GM12872 (cell line): ENCODE data around the gene ERN1.

Experiments
- TF ChIP-seq, protein P1 (sequence below): IDR thresholded peaks from 3 replicates; pipeline ENCODE4 v1.5.1; 2011; ENCODE audit warnings: low read depth, mild to moderate bottlenecking, low read length, moderate library complexity; ENCODE audit not compliant: insufficient read depth

Gene ERN1

DNA sequence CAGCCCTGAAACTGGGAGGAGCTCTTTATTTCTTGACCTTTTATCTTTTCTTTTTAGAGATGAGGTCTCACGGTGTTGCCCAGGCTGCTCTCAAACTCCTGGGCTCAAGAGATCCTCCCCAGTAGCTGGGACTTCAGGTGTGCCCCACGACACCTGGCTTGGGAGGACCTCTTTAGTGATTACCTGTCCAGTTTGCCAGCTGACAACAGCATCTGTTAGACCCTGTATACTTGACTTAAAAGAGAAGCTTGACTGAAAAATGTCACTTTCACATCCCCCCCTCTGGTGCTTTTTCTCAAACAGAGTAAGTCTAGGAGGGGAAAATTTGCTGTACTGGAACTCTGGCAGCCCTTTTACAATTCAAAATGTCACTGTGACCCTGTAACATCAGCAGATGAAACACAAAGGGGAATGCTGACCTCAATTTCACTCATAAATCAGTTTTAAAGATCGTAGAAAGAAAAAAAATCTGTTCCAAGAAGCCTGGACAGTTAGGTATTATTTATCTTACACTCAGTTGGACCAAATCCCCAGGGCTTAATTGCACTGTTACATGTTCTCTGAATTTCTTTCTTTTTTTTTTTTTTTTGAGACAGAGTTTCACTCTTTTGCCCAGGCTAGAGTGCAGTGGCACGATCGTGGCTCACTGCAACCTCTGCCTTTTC lies 1.8 kb upstream of the ERN1 start:
- TF ChIP-seq, protein P1, sequence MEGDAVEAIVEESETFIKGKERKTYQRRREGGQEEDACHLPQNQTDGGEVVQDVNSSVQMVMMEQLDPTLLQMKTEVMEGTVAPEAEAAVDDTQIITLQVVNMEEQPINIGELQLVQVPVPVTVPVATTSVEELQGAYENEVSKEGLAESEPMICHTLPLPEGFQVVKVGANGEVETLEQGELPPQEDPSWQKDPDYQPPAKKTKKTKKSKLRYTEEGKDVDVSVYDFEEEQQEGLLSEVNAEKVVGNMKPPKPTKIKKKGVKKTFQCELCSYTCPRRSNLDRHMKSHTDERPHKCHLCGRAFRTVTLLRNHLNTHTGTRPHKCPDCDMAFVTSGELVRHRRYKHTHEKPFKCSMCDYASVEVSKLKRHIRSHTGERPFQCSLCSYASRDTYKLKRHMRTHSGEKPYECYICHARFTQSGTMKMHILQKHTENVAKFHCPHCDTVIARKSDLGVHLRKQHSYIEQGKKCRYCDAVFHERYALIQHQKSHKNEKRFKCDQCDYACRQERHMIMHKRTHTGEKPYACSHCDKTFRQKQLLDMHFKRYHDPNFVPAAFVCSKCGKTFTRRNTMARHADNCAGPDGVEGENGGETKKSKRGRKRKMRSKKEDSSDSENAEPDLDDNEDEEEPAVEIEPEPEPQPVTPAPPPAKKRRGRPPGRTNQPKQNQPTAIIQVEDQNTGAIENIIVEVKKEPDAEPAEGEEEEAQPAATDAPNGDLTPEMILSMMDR, result no peak

DNA sequence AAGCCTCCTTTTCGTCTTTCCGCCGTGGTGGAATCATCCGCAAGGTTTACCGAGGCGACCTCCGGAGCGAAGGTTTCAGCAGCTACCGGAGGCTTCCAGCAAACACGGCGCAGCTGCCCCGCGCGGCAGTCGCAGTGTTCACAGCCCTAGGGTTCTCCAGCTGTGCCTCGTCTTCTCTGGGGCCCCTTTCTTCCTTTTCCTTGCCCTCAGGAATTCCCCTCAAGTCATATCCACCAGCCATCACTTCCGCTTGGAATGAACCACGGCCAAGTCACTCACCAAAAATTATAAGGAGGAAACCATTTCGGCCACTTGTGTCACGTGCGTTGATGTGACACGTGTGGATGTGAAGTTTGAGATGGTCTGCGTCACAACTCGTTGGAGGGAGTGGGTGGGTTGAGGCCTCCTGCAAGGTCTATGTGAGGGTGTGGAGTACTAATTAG lies 636 bp upstream of the ERN1 start:
- TF ChIP-seq, protein P1, result 0 out of 3 replicates have a peak, but pooled peaks have one; percentile 15

DNA sequence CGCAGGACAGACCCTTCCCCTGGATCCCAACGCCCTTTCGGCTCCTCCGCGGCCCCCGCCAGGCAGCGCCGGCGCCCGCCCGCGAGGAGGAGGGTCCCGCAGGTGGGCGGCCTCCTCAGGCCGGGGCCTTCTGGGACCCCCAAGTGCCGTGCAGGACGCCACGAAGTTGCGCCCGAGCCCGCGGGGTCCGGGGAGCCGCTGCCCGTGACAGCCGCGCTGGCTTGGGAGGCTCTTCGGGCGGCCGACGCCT lies 504 bp downstream of the ERN1 start:
- TF ChIP-seq, protein P1, result no peak

DNA sequence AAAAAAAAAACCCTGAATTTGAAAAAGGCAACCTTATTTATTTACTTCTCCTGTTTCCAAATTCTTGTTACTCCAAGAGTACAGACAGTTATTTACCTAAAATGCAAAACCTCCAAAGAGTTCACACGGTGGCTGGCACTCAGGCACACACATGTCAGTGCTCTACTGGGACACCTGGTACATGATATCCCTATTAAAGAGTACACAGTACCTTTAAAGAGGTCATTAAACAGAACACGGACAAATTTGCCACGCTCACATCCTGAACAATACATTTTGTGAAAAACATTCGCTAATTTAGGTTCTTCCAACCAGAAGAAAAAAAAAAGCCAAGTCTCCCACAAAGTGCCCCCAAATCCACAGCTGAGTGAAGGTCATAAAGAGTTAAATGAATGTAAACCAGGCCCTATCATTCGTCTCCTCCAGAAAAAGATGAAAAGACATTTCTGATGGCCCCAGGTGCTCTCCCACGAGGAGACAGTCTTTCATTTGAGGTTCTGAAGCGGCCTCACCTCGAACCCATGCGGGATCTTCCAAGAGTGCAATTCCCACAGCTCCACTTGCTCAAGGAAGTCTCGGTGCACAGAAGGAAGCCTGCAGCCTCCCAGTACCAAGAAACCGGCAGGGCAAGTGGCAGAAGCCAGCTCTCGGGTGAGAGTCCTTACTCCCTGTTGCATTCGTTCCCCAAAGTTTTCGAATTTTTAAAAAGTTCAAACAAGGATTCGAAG lies 993 bp downstream of the ERN1 start:
- TF ChIP-seq, protein P1, result no peak

DNA sequence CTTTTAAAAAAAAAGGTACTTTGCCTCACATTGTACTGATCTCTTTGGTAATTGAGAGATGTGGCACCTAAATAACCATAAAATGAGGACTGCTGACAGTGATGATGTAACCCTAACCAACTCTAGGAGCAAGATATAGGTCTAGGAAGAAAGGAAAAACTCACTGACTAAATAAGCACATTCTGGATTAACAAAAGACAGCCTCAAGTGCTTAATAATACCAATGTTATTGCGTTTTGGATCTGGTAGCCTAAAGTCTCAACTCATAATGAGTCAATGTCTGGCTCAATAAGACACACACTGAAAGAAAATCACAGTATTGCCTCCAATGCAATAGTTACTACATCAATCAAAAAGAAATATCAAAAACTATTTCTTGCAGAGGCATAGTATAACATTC lies 3.0 kb downstream of the ERN1 start:
- TF ChIP-seq, protein P1, result no peak

DNA sequence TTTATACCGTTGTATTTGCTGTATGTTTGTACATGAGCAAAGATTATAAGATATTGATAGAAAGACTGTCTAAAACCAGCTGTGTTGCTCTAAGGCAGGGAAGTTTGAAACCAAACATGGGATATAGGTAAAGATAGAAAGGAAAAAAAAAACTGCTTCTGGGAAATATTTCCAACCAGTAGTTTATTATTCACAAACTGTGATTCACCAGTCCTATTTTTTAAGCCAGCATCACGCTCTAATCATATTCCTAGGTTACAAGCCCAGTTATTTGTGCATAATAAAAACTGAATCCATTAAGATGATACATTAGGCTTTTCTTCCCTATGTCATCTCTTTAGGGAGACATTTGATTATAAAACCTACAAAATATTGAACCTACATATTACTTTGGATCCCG lies 4.0 kb downstream of the ERN1 start:
- TF ChIP-seq, protein P1, result no peak

DNA sequence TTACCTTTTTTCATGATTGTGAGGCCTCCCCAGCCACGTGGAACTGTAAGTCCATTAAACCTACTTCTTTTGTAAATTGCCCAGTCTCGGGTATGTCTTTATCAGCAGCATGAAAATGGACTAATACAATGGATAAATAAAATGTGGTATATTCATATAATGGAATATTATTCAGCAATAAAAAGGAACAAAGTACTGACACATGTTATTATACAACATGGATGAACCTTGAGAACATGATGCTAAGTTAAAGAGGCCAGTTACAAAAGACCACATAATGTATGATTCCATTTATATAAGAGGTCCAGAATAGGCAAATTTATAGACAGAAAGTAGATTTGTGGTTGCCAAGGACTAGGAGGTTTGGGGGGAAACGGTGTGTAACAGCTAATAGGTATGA lies 5.3 kb downstream of the ERN1 start:
- TF ChIP-seq, protein P1, result no peak
